ENCODE measurements around the gene USP6. TPM values are rescaled to one million over a fixed set of nuclear protein-coding genes. Genes with fewer than 3 reads are reported as not detected.

USP6 gene
- polyA plus RNA-seq, 1 experiment = not detected

DNA sequence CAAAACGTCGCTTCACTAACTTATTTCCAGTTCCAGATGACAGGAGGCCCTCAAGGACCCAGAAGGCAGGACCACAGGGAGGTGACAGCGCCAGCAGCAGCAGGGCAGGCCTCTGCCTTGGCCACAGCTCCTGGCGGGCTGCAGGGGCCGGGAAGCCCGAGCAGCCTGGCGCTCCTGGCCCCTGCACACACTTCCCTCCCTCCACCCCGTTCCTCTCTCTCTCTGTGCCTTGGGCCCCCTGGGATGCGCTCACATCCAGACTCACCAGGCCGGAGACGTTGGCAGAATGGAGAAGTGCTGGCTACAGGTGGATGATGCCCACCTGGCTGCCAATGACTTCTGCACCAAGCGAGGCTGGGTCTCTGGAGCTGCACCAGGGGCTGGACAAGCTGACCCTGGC is 63.2 kb downstream of the USP6 start:
- no peaks in the 10 kb centered on the region for H3K27me3 ChIP-seq (ENCODE audit: control insufficient read depth, insufficient read depth, low read length)
- no peak overlapping the region for H3K4me3 ChIP-seq (ENCODE audit: low read depth, low read length)
- H3K36me3 ChIP-seq (ENCODE audit: control insufficient read depth, insufficient read depth, low read length) = no peaks in the 10 kb centered on the region; the same call in 1 of the 2 replicates
- ChIA-PET POLR2A (no interaction called here), CTCF (no interaction called here)
- TF ChIP-seq, protein P1, sequence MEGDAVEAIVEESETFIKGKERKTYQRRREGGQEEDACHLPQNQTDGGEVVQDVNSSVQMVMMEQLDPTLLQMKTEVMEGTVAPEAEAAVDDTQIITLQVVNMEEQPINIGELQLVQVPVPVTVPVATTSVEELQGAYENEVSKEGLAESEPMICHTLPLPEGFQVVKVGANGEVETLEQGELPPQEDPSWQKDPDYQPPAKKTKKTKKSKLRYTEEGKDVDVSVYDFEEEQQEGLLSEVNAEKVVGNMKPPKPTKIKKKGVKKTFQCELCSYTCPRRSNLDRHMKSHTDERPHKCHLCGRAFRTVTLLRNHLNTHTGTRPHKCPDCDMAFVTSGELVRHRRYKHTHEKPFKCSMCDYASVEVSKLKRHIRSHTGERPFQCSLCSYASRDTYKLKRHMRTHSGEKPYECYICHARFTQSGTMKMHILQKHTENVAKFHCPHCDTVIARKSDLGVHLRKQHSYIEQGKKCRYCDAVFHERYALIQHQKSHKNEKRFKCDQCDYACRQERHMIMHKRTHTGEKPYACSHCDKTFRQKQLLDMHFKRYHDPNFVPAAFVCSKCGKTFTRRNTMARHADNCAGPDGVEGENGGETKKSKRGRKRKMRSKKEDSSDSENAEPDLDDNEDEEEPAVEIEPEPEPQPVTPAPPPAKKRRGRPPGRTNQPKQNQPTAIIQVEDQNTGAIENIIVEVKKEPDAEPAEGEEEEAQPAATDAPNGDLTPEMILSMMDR (IDR thresholded peaks at IDR 0.05; ENCODE audit: insufficient read depth, low read depth, low read length) = no peak
- DNase-seq (ENCODE audit: low read depth) = no peak

GRCh38 chr17:5181509-5182305 is 65.9 kb downstream of the USP6 start:
- Histone ChIP-seq H3K4me3 (ENCODE audit: low read depth, low read length) (no peak overlapping the region), H3K27me3 (ENCODE audit: control insufficient read depth, insufficient read depth, low read length) (no peaks in the 10 kb centered on the region), H3K36me3 (ENCODE audit: control insufficient read depth, insufficient read depth, low read length) (no peaks in the 10 kb centered on the region)
- CTCF ChIA-PET = interaction anchor here (2.0 kb wide), 1 partner anchor 10 kb away, joined by 7 read pairs; the partner anchor contains the start of gene ZNF594
- DNase-seq (ENCODE audit: low read depth) = no peak
- TF ChIP-seq, protein P1 (IDR thresholded peaks at IDR 0.05; ENCODE audit: insufficient read depth, low read depth, low read length) = no peak
- POLR2A ChIA-PET = no interaction called here

DNA sequence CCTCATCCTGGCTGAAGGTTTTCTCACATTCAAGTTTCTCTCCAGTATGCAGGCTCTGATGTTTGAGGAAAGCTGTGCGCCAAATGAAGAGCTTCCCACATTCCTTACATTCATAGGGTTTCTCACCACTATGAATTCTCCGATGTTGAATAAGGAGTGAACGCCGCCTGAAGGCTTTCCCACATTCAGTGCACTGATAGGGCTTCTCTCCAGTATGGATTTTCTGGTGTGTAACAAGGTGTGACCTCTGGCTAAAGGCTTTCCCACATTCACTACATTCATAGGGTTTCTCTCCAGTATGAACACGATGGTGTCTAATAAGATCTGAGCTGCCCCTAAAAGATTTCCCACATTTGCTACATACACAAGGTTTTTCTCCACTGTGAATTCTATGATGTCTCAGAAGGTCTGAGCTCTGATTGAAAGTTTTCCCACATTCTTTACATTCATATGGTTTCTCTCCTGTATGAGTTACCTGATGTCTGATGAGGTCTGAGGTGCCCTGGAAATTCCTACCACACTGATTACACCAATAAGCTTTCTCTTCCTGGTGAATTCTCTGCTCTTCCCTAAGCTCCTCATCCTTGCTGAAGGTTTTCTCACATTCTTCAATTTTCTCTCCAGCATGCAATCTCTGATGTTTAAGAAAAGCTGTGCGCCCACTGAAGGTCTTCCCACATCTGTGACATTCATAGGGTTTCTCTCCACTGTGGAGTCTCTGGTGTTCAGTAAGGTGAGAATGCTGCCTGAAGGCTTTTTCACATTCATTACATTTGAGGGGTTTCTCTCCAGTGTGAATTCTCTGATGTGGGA is 67.0 kb downstream of the USP6 start:
- no peaks in the 10 kb centered on the region for H3K27me3 ChIP-seq (ENCODE audit: control insufficient read depth, insufficient read depth, low read length)
- ChIA-PET CTCF (interaction anchor here (2.0 kb wide), 1 partner anchor 9 kb away, joined by 7 read pairs; the partner anchor contains the start of gene ZNF594), POLR2A (no interaction called here)
- H3K36me3 ChIP-seq (ENCODE audit: control insufficient read depth, insufficient read depth, low read length) = no peaks in the 10 kb centered on the region
- TF ChIP-seq, protein P1 (IDR thresholded peaks at IDR 0.05; ENCODE audit: insufficient read depth, low read depth, low read length) = no peak
- H3K4me3 ChIP-seq (ENCODE audit: low read depth, low read length) = no peak overlapping the region
- no peak for DNase-seq (ENCODE audit: low read depth)

DNA sequence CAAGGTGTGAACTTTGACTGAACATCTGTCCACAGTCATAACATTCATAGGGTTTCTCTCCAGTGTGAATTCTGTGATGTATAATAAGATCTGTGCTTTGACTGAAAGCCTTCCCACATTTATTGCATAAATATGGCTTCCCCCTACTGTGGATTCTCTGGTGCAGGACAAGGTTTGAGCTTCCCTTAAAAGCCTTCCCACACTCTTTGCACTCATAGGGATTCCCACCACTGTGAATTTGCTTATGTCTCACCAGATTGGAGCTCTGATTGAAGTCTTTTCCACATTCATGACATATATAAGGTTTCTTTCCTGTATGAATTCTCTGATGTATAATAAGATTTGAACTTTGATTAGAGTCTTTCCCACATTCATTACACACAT is 67.6 kb downstream of the USP6 start:
- TF ChIP-seq, protein P1 (IDR thresholded peaks at IDR 0.05; ENCODE audit: insufficient read depth, low read depth, low read length) = no peak
- POLR2A ChIA-PET = no interaction called here
- CTCF ChIA-PET = interaction anchor here (2.0 kb wide), 1 partner anchor 8 kb away, joined by 7 read pairs; the partner anchor contains the start of gene ZNF594

GRCh38 chr17:5184288-5184687 is 68.5 kb downstream of the USP6 start:
- CTCF ChIA-PET = interaction anchor here (1.1 kb wide), 1 partner anchor 13 kb away, joined by 3 read pairs; no protein-coding TSS in a partner anchor
- Histone ChIP-seq H3K27me3 (ENCODE audit: control insufficient read depth, insufficient read depth, low read length) (no peaks in the 10 kb centered on the region), H3K4me3 (ENCODE audit: low read depth, low read length) (no peak overlapping the region), H3K36me3 (ENCODE audit: control insufficient read depth, insufficient read depth, low read length) (peaks cover 2% of the 10 kb centered on the region)
- DNase-seq (ENCODE audit: low read depth) = no peak
- TF ChIP-seq, protein P1 (IDR thresholded peaks at IDR 0.05; ENCODE audit: insufficient read depth, low read depth, low read length) = no peak
- POLR2A ChIA-PET = no interaction called here

More for the DNA sequence above, 67.6 kb downstream of the USP6 start:
- DNase-seq (ENCODE audit: low read depth) = no peak
- Histone ChIP-seq H3K36me3 (ENCODE audit: control insufficient read depth, insufficient read depth, low read length) (no peaks in the 10 kb centered on the region), H3K27me3 (ENCODE audit: control insufficient read depth, insufficient read depth, low read length) (no peaks in the 10 kb centered on the region), H3K4me3 (ENCODE audit: low read depth, low read length) (no peak overlapping the region)
